HEK293T (cell line): ENCODE data around the gene TBC1D30.
"Not testable (repeated sequence)": the region's sequence is repeated elsewhere in the genome, so short reads cannot be mapped to it uniquely, and the experiment has no call there.

Source experiments
- CTCF ChIA-PET: fragments of 350-600 bp; formaldehyde crosslinking; extraction: SDS; loops from one replicate; lab custom pipeline; 2021; ENCODE audit warnings: antibody characterized with exemption, inconsistent platforms; lab: Yijun Ruan, JAX
- POLR2A ChIA-PET: fragments of 350-600 bp; formaldehyde crosslinking; extraction: SDS; loops from one replicate; lab custom pipeline; 2020; ENCODE audit warnings: antibody characterized with exemption, inconsistent platforms; lab: Yijun Ruan, JAX
- DNase-seq: peaks from one replicate; pipeline ENCODE4 v3.0.0; 2012; ENCODE audit warnings: mixed read lengths; ENCODE audit errors: extremely low spot score
- ARNT ChIP-seq: fragments of 450-650 bp; IDR thresholded peaks from 2 replicates; pipeline ENCODE4 v1.6.1; 2017; ENCODE audit warnings: mild to moderate bottlenecking
- BHLHE40 ChIP-seq: fragments of 450-650 bp; IDR thresholded peaks from 2 replicates; pipeline ENCODE4 v1.6.1; 2016; ENCODE audit warnings: mild to moderate bottlenecking, moderate library complexity, borderline replicate concordance
- CTBP1 ChIP-seq: fragments of 450-650 bp; IDR thresholded peaks from 2 replicates; pipeline ENCODE4 v1.6.1; 2016; ENCODE audit warnings: borderline replicate concordance
- ELF4 ChIP-seq: fragments of 450-650 bp; IDR thresholded peaks from 2 replicates; pipeline ENCODE4 v1.6.1; 2017; ENCODE audit warnings: antibody characterized with exemption
- FOXA1 ChIP-seq: fragments of 450-650 bp; IDR thresholded peaks from 2 replicates; pipeline ENCODE4 v1.6.1; 2016; ENCODE audit warnings: mild to moderate bottlenecking
- FOXK2 ChIP-seq: fragments of 450-650 bp; IDR thresholded peaks from 2 replicates; pipeline ENCODE4 v1.6.1; 2016; ENCODE audit warnings: mild to moderate bottlenecking
- FOXM1 ChIP-seq: fragments of 450-650 bp; IDR thresholded peaks from 2 replicates; pipeline ENCODE4 v1.6.1; 2017; ENCODE audit warnings: mild to moderate bottlenecking, borderline replicate concordance
- HDGF ChIP-seq: fragments of 450-650 bp; IDR thresholded peaks from 2 replicates; pipeline ENCODE4 v1.6.1; 2017; ENCODE audit warnings: antibody characterized with exemption, borderline replicate concordance
- L3MBTL2 ChIP-seq: fragments of 450-650 bp; conservative IDR thresholded peaks from 2 replicates; pipeline ENCODE4 v1.6.1; 2016; ENCODE audit warnings: mild to moderate bottlenecking
- LEF1 ChIP-seq: fragments of 450-650 bp; IDR thresholded peaks from 2 replicates; pipeline ENCODE4 v1.6.1; 2017; ENCODE audit warnings: mild to moderate bottlenecking, borderline replicate concordance
- NFRKB ChIP-seq: fragments of 450-650 bp; IDR thresholded peaks from 2 replicates; pipeline ENCODE4 v1.6.1; 2016; ENCODE audit warnings: mild to moderate bottlenecking, moderate library complexity
- PKNOX1 ChIP-seq: fragments of 450-650 bp; IDR thresholded peaks from 2 replicates; pipeline ENCODE4 v1.6.1; 2016
- SP1 ChIP-seq: fragments of 450-650 bp; IDR thresholded peaks from 2 replicates; pipeline ENCODE4 v1.6.1; 2017
- SUZ12 ChIP-seq: fragments of 450-650 bp; IDR thresholded peaks from 2 replicates; pipeline ENCODE4 v1.6.1; 2016; ENCODE audit warnings: mild to moderate bottlenecking
- TARDBP ChIP-seq: fragments of 450-650 bp; IDR thresholded peaks from 2 replicates; pipeline ENCODE4 v1.6.1; 2016
- ZNF384 ChIP-seq: fragments of 450-650 bp; IDR thresholded peaks from 2 replicates; pipeline ENCODE4 v1.6.1; 2016

Gene TBC1D30

GRCh38 chr12:64837427-64837826 is 13.0 kb downstream of the TBC1D30 start:
- ChIA-PET CTCF (interaction anchor here (0.9 kb wide), 1 partner anchor 36 kb away, joined by 3 read pairs; no protein-coding TSS in a partner anchor), POLR2A (no interaction called here)
- TF ChIP-seq SP1: no peak
- TF ChIP-seq FOXA1: no peak
- no peak for TF ChIP-seq ARNT
- DNase-seq: no peak

- ChIA-PET POLR2A (no interaction called here), CTCF (no interaction called here)
- no peak for TF ChIP-seq ELF4
- no peak for TF ChIP-seq ARNT
- no peak for DNase-seq
Measured at GRCh38 chr12:64840119-64840518, 15.7 kb downstream of the TBC1D30 start.

GRCh38 chr12:64840949-64841717 is 16.7 kb downstream of the TBC1D30 start:
- TF ChIP-seq PKNOX1: no peak
- no peak for TF ChIP-seq ZNF384
- TF ChIP-seq NFRKB: no peak
- no peak for TF ChIP-seq ARNT
- TF ChIP-seq LEF1: no peak
- DNase-seq: no peak
- ChIA-PET CTCF (no interaction called here), POLR2A (no interaction called here)

- CTCF ChIA-PET, POLR2A ChIA-PET: not testable (repeated sequence)
Measured at GRCh38 chr12:64848409-64848808, 24.0 kb downstream of the TBC1D30 start.

GRCh38 chr12:64858882-64859605 is 34.6 kb downstream of the TBC1D30 start:
- CTCF ChIA-PET: no interaction called here
- TF ChIP-seq FOXK2: no peak
- no peak for TF ChIP-seq ARNT
- no peak for TF ChIP-seq HDGF
- TF ChIP-seq L3MBTL2: no peak
- TF ChIP-seq FOXA1: no peak
- TF ChIP-seq BHLHE40: no peak
- TF ChIP-seq SUZ12: no peak
- TF ChIP-seq LEF1: no peak
- no peak for TF ChIP-seq ELF4
- no peak for TF ChIP-seq PKNOX1
- TF ChIP-seq FOXM1: no peak
- no peak for TF ChIP-seq NFRKB
- no peak for TF ChIP-seq CTBP1
- TF ChIP-seq TARDBP: no peak
- TF ChIP-seq SP1: no peak
- no peak for DNase-seq
- POLR2A ChIA-PET: no interaction called here

More at GRCh38 chr12:64848409-64848808, 24.0 kb downstream of the TBC1D30 start:
- not testable (repeated sequence) for DNase-seq

GRCh38 chr12:64860446-64860998 is 36.1 kb downstream of the TBC1D30 start:
- TF ChIP-seq ELF4: no peak
- no peak for TF ChIP-seq TARDBP
- TF ChIP-seq BHLHE40: no peak
- no peak for TF ChIP-seq ARNT
- TF ChIP-seq PKNOX1: no peak
- no peak for TF ChIP-seq SP1
- TF ChIP-seq CTBP1: no peak
- TF ChIP-seq ZNF384: no peak
- no peak for TF ChIP-seq NFRKB
- TF ChIP-seq LEF1: no peak
- no peak for TF ChIP-seq FOXM1
- no peak for TF ChIP-seq FOXK2
- TF ChIP-seq SUZ12: no peak
- TF ChIP-seq FOXA1: no peak
- no peak for TF ChIP-seq L3MBTL2
- no peak for TF ChIP-seq HDGF
- no peak for DNase-seq
- POLR2A ChIA-PET: no interaction called here
- CTCF ChIA-PET: no interaction called here

- ChIA-PET CTCF (no interaction called here), POLR2A (no interaction called here)
- TF ChIP-seq ELF4: no peak
- no peak for TF ChIP-seq FOXK2
- no peak for TF ChIP-seq L3MBTL2
- TF ChIP-seq PKNOX1: no peak
- no peak for TF ChIP-seq FOXA1
- no peak for TF ChIP-seq SP1
- no peak for TF ChIP-seq SUZ12
- TF ChIP-seq ZNF384: no peak
- TF ChIP-seq HDGF: no peak
- TF ChIP-seq BHLHE40: no peak
- no peak for TF ChIP-seq FOXM1
- TF ChIP-seq ARNT: no peak
- TF ChIP-seq NFRKB: no peak
- DNase-seq: no peak
Measured at GRCh38 chr12:64864319-64864718, 39.9 kb downstream of the TBC1D30 start.
